ENCODE measurements around the gene SLC25A24. TPM values are rescaled to one million over a fixed set of nuclear protein-coding genes. Genes with fewer than 3 reads are reported as not detected.

The SLC25A24 gene
- total and polyA plus RNA-seq, 9 of the 15 experiments (the other 6 are each of a cell fraction or from before 2014, with no cell fraction given) = 6.9 to 34.9 (median 25.4) TPM

DNA sequence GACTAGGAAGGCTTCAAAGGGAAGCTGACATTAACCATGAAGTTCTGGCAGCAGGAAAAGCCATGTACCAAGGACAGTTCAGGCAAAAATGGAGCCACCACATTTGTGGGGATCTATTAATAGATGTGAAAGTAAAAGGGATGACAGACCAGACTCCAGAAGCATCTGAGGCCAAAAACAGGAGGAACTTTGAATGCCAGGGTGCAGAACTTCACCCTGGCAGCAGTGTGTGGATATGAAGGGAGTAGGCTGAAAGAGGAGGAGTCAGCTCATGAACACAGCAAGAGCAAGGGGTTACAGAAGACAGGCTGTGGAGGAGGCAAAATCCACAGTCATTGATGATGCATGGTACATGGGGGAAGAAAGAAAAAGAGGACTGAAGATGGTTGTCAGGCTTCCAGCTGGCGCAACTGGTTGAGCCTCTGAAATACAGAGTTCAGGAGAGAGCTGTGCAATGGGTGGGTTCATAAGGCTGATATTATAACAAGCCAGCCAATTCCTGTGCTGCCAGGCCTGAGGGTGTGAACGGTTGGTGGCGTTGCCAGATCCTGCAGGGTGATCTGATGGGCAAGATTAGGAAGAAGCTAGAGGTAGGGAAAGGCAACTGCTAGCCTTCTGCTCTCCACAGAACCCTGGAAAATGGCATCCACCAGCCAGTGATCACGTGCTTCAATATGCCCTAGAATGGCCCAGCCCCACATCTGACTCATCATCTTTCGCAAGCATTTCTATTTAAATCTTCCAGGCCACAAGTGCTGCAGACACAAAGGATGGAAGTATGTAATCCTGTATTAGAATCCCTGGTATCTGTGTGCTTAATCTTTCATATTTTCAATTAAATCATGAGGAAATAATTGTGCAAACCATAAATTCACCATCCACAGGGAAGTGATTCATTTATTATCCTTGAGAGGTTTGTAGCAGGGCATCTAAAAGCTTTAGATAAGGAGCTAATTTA, 81.9 kb downstream of the SLC25A24 start (continued):
- TF ChIP-seq SIX5 (IDR thresholded peaks at IDR 0.05; ENCODE audit: borderline replicate concordance in 1 of 2, insufficient read depth in 1 of 2, low read depth in 1 of 2, low read length in 2 of 2) (no peak), ZBTB17 (CRISPR knock-in tag; IDR thresholded peaks at IDR 0.05) (no peak), RBM17 (IDR thresholded peaks at IDR 0.05; ENCODE audit: borderline replicate concordance, low read depth, low read length) (no peak), TRIM25 (IDR thresholded peaks at IDR 0.05; ENCODE audit: borderline replicate concordance) (no peak), XRCC4 (IDR thresholded peaks at IDR 0.05; ENCODE audit: extremely low read depth, insufficient read depth, insufficient read length) (no peak), MCM3 (IDR thresholded peaks at IDR 0.05) (no peak), ZNF695 (CRISPR knock-in tag; IDR thresholded peaks at IDR 0.05) (no peak), ZNF584 (CRISPR knock-in tag; IDR thresholded peaks at IDR 0.05; ENCODE audit: low read depth) (0 out of 2 replicates have a peak, but pooled peaks have one; percentile 17), FOSL1 (tag; conservative IDR thresholded peaks at IDR 0.05) (peak; percentile 95), USF1 (CRISPR knock-in tag; IDR thresholded peaks at IDR 0.05) (peak; percentile 70), JUN (IDR thresholded peaks at IDR 0.05; ENCODE audit: borderline replicate concordance, low read depth, low read length) (no peak), JUN (CRISPR knock-in tag; IDR thresholded peaks at IDR 0.05; ENCODE audit: borderline replicate concordance) (no peak), ZNF197 (CRISPR knock-in tag; IDR thresholded peaks at IDR 0.05; ENCODE audit: low read depth) (no peak), ARID4B (CRISPR knock-in tag; IDR thresholded peaks at IDR 0.05) (no peak)
- TF ChIP-seq, protein P1, sequence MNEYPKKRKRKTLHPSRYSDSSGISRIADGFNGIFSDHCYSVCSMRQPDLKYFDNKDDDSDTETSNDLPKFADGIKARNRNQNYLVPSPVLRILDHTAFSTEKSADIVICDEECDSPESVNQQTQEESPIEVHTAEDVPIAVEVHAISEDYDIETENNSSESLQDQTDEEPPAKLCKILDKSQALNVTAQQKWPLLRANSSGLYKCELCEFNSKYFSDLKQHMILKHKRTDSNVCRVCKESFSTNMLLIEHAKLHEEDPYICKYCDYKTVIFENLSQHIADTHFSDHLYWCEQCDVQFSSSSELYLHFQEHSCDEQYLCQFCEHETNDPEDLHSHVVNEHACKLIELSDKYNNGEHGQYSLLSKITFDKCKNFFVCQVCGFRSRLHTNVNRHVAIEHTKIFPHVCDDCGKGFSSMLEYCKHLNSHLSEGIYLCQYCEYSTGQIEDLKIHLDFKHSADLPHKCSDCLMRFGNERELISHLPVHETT (CRISPR knock-in tag; conservative IDR thresholded peaks at IDR 0.05 in 1 of 2, IDR thresholded peaks at IDR 0.05 in 1 of 2) = 0 out of 4 replicates have a peak, but pooled peaks of 1 of the 2 experiments have one; percentile 26

Measured in K562 (cell line).